GM19025 (cell line): ENCODE data around the gene SV2B.

Experiments
- ATAC-seq: cut with Tn5 transposase; IDR thresholded peaks from one replicate; pipeline ENCODE4 v1.9.1; 2021; ENCODE audit warnings: mild to moderate bottlenecking, low read depth, moderate library complexity; ENCODE audit not compliant: unreplicated experiment

The SV2B gene

GRCh38 chr15:91101608-91101920, 1.5 kb downstream of the SV2B start:
- ATAC-seq, result no peak

- ATAC-seq, result no peak
Observed at GRCh38 chr15:91102546-91103330, 2.7 kb downstream of the SV2B start.

- ATAC-seq, result no peak
Observed at GRCh38 chr15:91104111-91104510, 4.1 kb downstream of the SV2B start.

GRCh38 chr15:91108421-91108820, 8.4 kb downstream of the SV2B start:
- ATAC-seq, result no peak

GRCh38 chr15:91109885-91110284, 9.8 kb downstream of the SV2B start:
- no peak for ATAC-seq

GRCh38 chr15:91110407-91110806, 10.3 kb downstream of the SV2B start:
- ATAC-seq, result no peak

- no peak for ATAC-seq
Observed at GRCh38 chr15:91113030-91113429, 13.0 kb downstream of the SV2B start.

GRCh38 chr15:91114301-91114700, 14.2 kb downstream of the SV2B start:
- ATAC-seq, result no peak

GRCh38 chr15:91116113-91117067, 16.3 kb downstream of the SV2B start:
- ATAC-seq, result peak; percentile 95

- no peak for ATAC-seq
Observed at GRCh38 chr15:91117375-91117774, 17.3 kb downstream of the SV2B start.

GRCh38 chr15:91118817-91119590, 18.9 kb downstream of the SV2B start:
- ATAC-seq, result no peak

- ATAC-seq, result no peak
Observed at GRCh38 chr15:91122296-91122695, 22.2 kb downstream of the SV2B start.

- ATAC-seq, result no peak
Observed at GRCh38 chr15:91124132-91124531, 24.1 kb downstream of the SV2B start.

- no peak for ATAC-seq
Observed at GRCh38 chr15:91125162-91125561, 25.1 kb downstream of the SV2B start.

- ATAC-seq, result no peak
Observed at GRCh38 chr15:91126080-91126479, 26.0 kb downstream of the SV2B start.

GRCh38 chr15:91127236-91127955, 27.3 kb downstream of the SV2B start:
- no peak for ATAC-seq

- no peak for ATAC-seq
Observed at GRCh38 chr15:91128016-91128415, 28.0 kb downstream of the SV2B start.

- no peak for ATAC-seq
Observed at GRCh38 chr15:91129436-91129835, 29.4 kb downstream of the SV2B start.

GRCh38 chr15:91132079-91132478, 32.0 kb downstream of the SV2B start:
- ATAC-seq, result no peak

- ATAC-seq, result no peak
Observed at GRCh38 chr15:91133511-91133910, 33.5 kb downstream of the SV2B start.
